HG03108 (cell line): ENCODE data around the gene MYO10.
"Not testable (repeated sequence)": the region's sequence is repeated elsewhere in the genome, so short reads cannot be mapped to it uniquely, and the experiment has no call there.

Experiments
- ATAC-seq: cut with Tn5 transposase; IDR thresholded peaks from one replicate; pipeline ENCODE4 v1.9.1; 2021; ENCODE audit warnings: moderate library complexity; ENCODE audit not compliant: unreplicated experiment

The MYO10 gene

DNA sequence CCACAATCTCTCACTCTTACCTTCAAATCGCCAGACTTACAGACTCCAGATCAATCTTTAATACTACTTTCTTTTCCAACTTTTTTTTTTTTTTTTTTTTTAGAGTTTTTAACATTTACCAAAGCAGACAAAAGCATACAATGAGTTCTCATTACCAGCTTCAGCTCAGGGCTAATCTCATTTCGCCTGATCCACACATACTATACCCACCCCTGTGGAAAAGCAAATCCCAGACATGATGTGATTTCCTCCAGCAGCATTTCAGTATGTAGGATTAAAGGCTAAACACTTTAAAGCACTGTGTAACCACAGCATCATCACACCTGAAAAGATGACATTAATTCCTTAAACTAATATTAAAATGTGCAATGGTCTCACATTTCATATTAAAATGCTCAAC, 180.4 kb downstream of the MYO10 start:
- no peak for ATAC-seq

DNA sequence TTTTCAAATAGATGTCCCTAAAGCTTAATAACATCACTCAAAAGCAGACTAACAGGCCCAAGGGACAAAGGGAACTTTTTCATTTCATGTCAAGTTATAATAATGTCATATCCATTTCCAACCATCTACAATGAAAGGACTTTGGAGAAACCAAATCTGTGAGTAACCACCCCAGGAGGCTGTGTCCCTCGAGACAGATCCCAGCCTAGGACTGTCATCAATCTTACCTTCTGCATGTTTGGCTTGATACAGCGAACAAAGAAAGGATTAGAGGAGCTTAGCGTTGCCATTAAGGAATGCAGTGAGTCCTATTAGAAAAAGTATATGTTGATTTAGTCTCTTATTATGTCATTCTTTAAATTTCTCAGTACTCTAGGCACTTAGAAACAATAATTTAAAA, 181.5 kb downstream of the MYO10 start:
- ATAC-seq, result no peak

DNA sequence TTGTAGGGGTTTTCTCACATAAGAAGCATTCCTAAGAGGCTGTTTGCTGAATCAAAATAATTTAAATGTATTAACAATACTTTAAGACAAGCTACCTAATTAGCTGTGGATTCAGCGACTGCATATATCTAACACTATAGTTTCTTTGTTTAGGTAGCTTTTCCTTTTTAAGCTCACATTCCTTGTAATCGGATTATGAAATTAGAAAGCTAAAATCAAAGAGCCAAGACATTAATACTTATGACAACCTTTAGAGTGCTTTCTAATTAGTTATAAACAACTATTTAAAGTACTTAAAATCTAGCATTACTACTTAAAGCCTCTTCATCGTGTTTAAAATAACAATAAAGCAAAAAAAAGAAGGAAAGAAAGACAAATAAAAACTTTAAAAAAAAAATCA, 182.0 kb downstream of the MYO10 start:
- ATAC-seq, result no peak

DNA sequence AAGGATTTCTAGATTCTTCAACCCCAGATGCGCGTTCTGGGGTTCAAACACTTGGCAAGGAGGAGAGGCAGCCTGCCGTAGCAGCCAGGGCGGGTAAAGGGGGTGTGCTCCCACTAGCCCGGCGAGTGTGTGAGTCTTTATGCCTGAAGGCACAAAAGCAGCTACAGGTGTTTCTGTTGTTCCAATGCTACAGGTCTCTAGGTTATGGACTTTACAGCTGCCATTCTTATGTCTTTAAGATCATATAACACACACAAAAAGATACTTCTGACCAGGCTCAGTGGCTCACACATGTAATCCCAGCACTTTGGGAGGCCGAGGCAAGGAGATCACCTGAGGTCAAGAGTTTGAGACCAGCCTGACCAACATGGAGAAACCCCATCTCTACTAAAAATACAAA, 185.6 kb downstream of the MYO10 start:
- no peak for ATAC-seq

DNA sequence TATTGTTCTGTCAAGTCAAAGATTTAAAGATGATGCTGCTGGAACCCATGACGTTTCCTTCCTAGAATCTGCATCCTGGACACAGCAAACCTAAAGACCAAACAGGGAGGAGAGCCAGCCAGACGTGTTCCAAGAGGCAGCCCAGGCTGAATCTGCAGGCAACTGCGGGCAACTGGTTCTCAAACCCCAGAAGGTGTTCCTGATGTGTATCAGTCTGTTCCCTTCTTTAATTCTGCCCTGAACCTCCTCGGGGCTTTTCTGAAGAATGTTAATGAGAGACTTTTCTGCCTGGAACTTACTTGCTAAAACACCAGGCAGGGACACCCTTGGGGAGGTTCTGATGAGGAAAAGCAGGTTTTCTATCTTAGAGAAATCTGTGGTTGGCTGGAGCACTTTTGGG, 186.5 kb downstream of the MYO10 start:
- ATAC-seq, result no peak

- no peak for ATAC-seq
Observed at GRCh38 chr5:16744164-16744880, 191.8 kb downstream of the MYO10 start.

DNA sequence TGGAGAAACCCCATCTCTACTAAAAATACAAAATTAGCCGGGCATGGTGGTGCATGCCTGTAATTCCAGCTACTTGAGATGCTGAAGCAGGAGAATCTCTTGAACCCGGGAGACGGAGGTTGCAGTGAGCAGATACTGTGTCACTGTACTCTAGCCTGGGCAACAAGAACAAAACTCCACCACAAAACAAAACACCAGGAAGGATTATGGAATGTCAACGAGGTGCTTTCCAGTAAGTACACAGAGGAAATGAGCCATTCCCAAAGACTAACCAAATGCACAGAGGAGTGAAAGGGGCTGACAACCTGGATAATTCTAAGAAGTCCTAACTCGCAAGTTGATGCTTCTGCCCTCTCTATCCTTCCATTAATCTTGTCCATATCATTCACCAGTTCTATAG, 193.2 kb downstream of the MYO10 start:
- ATAC-seq, result no peak

DNA sequence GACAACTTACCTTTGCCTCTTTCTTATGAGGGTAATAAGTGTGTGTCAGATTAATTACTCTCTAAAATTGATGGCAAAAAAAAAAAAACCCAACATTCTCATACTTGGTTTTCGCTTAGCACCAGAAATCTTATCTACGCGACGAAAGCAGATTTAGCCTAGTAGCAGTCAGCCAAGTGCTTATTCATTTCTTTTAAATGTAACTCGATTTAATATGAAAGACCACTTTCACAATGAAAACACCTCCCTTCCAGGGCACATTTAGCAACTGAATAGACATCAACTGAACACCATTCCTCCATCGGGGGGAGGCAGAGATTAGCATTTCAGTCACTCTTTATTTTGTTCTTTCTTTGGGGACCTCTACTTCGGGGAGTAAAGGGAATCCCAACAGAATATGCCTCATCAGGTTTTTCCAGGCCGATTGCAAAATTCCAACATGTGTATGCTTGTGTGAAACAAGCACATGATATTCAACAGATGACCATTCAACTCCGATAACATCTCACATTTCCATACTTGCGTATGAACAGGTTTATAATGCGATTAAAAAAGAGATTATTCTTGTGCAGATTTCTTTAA, 195.2 kb downstream of the MYO10 start:
- ATAC-seq, result no peak

- no peak for ATAC-seq
Observed at GRCh38 chr5:16740066-16740810, 195.8 kb downstream of the MYO10 start.

- not testable (repeated sequence) for ATAC-seq
Observed at GRCh38 chr5:16738393-16738792, 197.7 kb downstream of the MYO10 start.

DNA sequence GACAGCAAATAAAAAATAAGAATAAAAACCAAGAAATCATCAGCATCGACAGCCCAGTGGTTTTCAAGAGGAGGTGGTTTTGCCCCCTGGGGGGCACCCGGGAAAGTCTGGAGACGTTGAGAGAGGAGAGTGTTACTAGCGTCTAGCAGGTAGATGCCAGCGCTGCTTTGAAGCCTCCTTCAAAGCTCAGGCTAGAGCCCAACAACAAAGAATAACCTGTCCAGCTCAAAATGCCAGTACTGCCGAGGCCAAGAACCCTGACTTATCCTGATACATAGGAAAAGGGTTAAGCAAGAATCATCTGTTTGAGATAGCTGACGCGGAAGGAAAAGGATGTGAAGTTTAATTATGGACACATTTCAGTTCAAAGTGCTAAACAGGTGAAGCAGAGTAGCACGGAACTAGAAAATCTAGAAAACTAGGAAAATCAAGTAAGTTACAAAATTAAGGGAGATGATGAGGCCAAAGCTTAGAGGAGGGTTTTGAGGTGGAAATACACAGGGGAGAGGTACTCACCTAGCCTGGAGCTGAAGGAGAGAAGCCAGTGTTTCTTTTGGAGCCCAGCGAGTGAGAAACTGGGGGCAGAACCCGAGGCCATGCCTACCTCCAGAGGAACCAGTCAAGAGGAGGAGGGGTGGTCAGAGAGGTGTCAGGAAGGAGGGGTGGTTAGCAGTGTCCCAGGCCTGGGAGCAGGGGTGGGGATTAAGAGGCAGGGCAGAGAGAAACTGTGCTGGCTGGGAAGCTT, 198.3 kb downstream of the MYO10 start:
- ATAC-seq, result no peak

DNA sequence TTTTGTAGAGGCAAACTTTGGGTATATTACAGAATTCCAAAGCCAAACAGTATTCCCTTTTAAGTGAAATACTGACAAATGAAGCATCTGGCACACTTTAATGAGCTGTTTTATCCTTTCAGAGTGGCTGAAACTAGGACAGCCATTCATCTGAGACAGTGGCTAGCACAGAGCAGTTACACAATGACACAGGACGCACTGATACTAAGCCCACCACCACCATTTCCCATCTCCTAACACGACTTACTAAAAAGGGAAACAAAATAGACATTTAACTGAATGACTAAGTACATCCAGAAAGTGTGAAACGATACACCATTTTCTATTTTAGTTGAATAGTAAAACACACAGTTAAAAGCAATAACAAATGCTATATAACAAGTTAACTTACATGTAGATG, 198.9 kb downstream of the MYO10 start:
- ATAC-seq, result no peak

- ATAC-seq, result no peak
Observed at GRCh38 chr5:16736158-16736995, 199.7 kb downstream of the MYO10 start.

GRCh38 chr5:16735101-16736060, 200.7 kb downstream of the MYO10 start:
- no peak for ATAC-seq

DNA sequence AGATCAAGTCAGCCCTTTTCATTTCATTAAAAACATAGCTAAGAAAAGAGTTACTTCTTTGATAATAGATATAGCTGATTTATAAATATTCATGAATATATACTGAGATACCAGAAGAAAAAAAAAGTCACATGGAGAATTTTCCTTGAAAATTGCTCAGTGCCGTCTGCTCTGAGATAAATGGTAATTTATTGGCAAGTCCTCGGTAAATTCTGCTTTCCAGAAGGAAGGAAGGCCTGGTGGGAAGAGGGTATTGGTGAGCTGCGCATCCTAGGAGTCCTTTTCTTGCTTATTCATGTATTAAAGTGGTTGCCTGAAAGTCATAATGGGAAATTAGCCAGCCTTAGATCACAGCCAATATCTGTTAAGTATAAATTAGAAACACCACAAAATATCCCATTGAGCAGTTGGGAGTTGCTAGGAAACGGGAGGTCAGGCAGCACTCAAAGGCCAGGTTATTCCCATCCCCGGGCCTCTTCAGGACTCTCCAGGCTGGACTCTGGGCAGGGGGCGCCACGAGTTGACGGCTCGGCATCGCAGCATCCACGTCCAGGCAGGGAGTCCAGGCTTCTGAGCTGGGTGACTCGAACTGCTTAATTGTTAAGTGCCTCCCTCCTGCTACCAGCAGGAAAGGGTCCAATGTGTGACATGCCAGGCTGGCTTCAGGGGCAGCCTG, 202.6 kb downstream of the MYO10 start:
- ATAC-seq, result no peak

DNA sequence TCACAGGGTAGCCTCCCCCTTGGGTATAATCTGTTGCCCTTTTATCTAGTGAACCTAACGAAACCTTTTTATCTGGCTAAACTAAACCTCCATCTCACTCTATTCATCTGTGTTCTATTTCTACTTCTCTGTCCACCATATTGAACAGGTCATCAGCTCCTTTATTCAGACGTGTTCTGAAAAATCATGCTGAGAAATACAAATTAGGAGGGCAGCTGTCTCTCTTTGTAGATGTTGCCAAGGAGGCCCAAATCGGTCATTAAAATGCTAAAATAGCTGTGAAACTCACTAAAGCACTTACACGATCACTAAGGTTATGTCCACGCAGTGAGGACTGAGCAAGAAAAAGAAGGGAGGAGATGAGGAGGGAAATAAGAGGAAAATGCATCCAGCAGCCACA, 203.7 kb downstream of the MYO10 start:
- ATAC-seq, result no peak

- no peak for ATAC-seq
Observed at GRCh38 chr5:16727755-16728325, 208.2 kb downstream of the MYO10 start.

- ATAC-seq, result no peak
Observed at GRCh38 chr5:16726538-16726946, 209.5 kb downstream of the MYO10 start.

DNA sequence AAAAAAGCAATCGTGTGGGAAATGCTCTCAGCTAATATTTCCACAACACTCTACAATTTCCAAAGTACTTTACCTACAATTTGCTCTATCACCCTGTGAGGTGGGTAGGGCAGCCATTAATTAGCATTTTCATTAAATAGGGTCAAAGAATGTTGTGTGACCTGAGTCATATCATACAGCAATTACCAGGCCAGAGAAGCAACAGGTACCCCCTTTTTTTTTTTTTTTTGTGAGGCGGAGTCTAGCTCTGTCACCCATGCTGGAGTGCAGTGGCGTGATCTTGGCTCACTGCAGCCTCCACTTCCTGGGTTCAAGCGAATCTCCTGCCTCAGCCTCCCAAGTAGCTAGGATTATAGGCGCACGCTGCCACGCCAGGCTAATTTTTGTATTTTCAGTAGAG, 210.5 kb downstream of the MYO10 start:
- no peak for ATAC-seq
